Keratinocyte (primary cell): ENCODE results near the gene PSRC1. TPM values are rescaled to one million over a fixed set of nuclear protein-coding genes. Genes with fewer than 3 reads are reported as not detected.

ENCODE experiments used
- DNase-seq: peaks from one replicate; pipeline ENCODE4 v3.0.0-alpha.2; 2011; ENCODE audit warnings: low read depth, missing footprints, low spot score
- FAIRE-seq: peaks from 2 replicates; lab custom pipeline; 2011; peaks lifted over from hg19 to GRCh38; lab: Jason Lieb, UNC
- H2AFZ ChIP-seq: 2 replicates; pipeline ENCODE4 v1.6.0; 2012; ENCODE audit warnings: low read length, control low read depth, inconsistent platforms; ENCODE audit not compliant: control insufficient read depth
- H3K27ac ChIP-seq: 2 replicates; pipeline ENCODE4 v1.5.1; 2011; ENCODE audit warnings: low read length; ENCODE audit not compliant: control insufficient read depth, insufficient read depth
- H3K27me3 ChIP-seq: 3 replicates; pipeline ENCODE4 v1.6.0; 2011; ENCODE audit warnings: low read length; ENCODE audit not compliant: control insufficient read depth, insufficient read depth; ENCODE audit errors: extremely low read depth
- H3K36me3 ChIP-seq, 2 experiments: 2 replicates in 1 of 2; 3 replicates in 1 of 2; pipeline ENCODE4 v1.5.1; 2011; ENCODE audit warnings: low read length in 2 of 2, mild to moderate bottlenecking in 1 of 2; ENCODE audit not compliant: control insufficient read depth in 2 of 2, insufficient read depth in 2 of 2; ENCODE audit errors: extremely low read depth in 1 of 2
- H3K4me1 ChIP-seq: 3 replicates; pipeline ENCODE4 v1.5.1; 2011; ENCODE audit warnings: low read length; ENCODE audit not compliant: control insufficient read depth, insufficient read depth; ENCODE audit errors: extremely low read depth
- H3K4me2 ChIP-seq: 3 replicates; pipeline ENCODE4 v1.6.0; 2011; ENCODE audit warnings: low read depth, low read length; ENCODE audit not compliant: control insufficient read depth, insufficient read depth; ENCODE audit errors: extremely low read depth
- H3K4me3 ChIP-seq, 3 experiments: fragments of 200-600 bp in 1 of 3; sonication (generic) in 1 of 3; 2 replicates in 2 of 3; 3 replicates in 1 of 3; pipeline ENCODE4 v1.5.1; 2011 to 2016; ENCODE audit warnings: low read length in 3 of 3, mild to moderate bottlenecking in 3 of 3, control low read depth in 2 of 3, inconsistent platforms in 1 of 3, low read depth in 1 of 3, mixed read lengths in 1 of 3, mixed run types in 1 of 3, moderate library complexity in 1 of 3; ENCODE audit not compliant: control insufficient read depth in 2 of 3, insufficient read depth in 2 of 3; ENCODE audit errors: extremely low read depth in 1 of 3
- H3K79me2 ChIP-seq: 2 replicates; pipeline ENCODE4 v1.6.0; 2012; ENCODE audit warnings: low read length; ENCODE audit not compliant: control insufficient read depth, insufficient read depth
- H3K9ac ChIP-seq: 3 replicates; pipeline ENCODE4 v1.6.0; 2011; ENCODE audit warnings: low read length; ENCODE audit not compliant: control insufficient read depth, insufficient read depth; ENCODE audit errors: extremely low read depth
- H3K9me1 ChIP-seq: 3 replicates; pipeline ENCODE4 v1.6.0; 2011; ENCODE audit warnings: low read length; ENCODE audit not compliant: control insufficient read depth, insufficient read depth; ENCODE audit errors: extremely low read depth
- H3K9me3 ChIP-seq: 2 replicates; pipeline ENCODE4 v1.5.1; 2012; ENCODE audit warnings: low read depth, low read length; ENCODE audit not compliant: control insufficient read depth
- H4K20me1 ChIP-seq: 3 replicates; pipeline ENCODE4 v1.6.0; 2011; ENCODE audit warnings: low read length; ENCODE audit not compliant: control insufficient read depth, insufficient read depth; ENCODE audit errors: extremely low read depth
- CTCF ChIP-seq, 3 experiments: IDR thresholded peaks in 1 of 3; conservative IDR thresholded peaks in 1 of 3; optimal IDR thresholded peaks in 1 of 3; 2 replicates in 2 of 3; 3 replicates in 1 of 3; pipeline versions ENCODE3 to v1.5.1; 2011; ENCODE audit warnings: low read length in 3 of 3, mild to moderate bottlenecking in 3 of 3, moderate library complexity in 2 of 3, control low read depth in 1 of 3, inconsistent platforms in 1 of 3; ENCODE audit not compliant: insufficient read depth in 2 of 3; ENCODE audit errors: extremely low read depth in 1 of 3
- EZH2 ChIP-seq: IDR thresholded peaks from one replicate; pipeline ENCODE4 v1.6.1; 2012; ENCODE audit warnings: inconsistent platforms, mild to moderate bottlenecking, low read length, moderate library complexity
- dilution Hi-C: fragments of 300-500 bp; cut with MboI; formaldehyde crosslinking; loops from one replicate; pipeline ENCODE4 v1.7.0; 2020; ENCODE audit warnings: low sequenced_read_pairs; ENCODE audit not compliant: extremely low pct_ligation_motif_present
- polyA plus RNA-seq, 5 experiments: library from polyadenylated mRNA; depleted of rRNA in 3 of 5; stranded (reverse) in 3 of 5; stranded (forward) in 1 of 5; unstranded in 1 of 5; fragments of >200 nt; gene quantifications; 1 replicate in 1 of 5; 2 replicates in 3 of 5; 3 replicates in 1 of 5; pipeline versions ENCODE4 v1.2.1 to v1.2.3, GENCODE V29; 2011 to 2012; ENCODE audit warnings: missing spikeins in 2 of 5, low read depth in 1 of 5, low replicate concordance in 1 of 5

The PSRC1 gene
- polyA plus RNA-seq, 1 donor (not counting 4 experiments of a cell fraction or from before 2014, with no cell fraction given), result 10.2 TPM

- Histone ChIP-seq H3K27me3 (no peaks in the 10 kb centered on the region), H3K4me1 (peaks cover 29% of the 10 kb centered on the region), H3K9me1 (peaks cover 3% of the 10 kb centered on the region), H3K36me3 (peaks cover 34 to 44% of the 10 kb centered on the region in 2 experiments), H3K9ac (no peak overlapping the region), H3K79me2 (no peaks in the 10 kb centered on the region), H3K9me3 (no peaks in the 10 kb centered on the region), H3K4me2 (no peak overlapping the region), H2AFZ (no peak overlapping the region), H3K27ac (no peak overlapping the region), H4K20me1 (peaks cover 5% of the 10 kb centered on the region), H3K4me3 (no peak overlapping the region)
- TF ChIP-seq CTCF (optimal IDR thresholded peaks at IDR 0.05 in 1 of 3, IDR thresholded peaks at IDR 0.05 in 1 of 3, conservative IDR thresholded peaks at IDR 0.05 in 1 of 3; ENCODE audit: extremely low read depth in 1 of 3, insufficient read depth in 2 of 3, low read length in 3 of 3), result no peak
- TF ChIP-seq EZH2, result no peak
- FAIRE-seq (no peak), DNase-seq (no peak)
- dilution Hi-C loops, result no loop called here
Measured at GRCh38 chr1:109238382-109238781, 44.6 kb downstream of the PSRC1 start.

GRCh38 chr1:109237512-109237911 is 45.4 kb downstream of the PSRC1 start:
- DNase-seq (no peak), FAIRE-seq (no peak)
- H3K4me3 ChIP-seq, result no peak overlapping the region
- no peaks in the 10 kb centered on the region for H3K27me3 ChIP-seq
- no peak overlapping the region for H3K27ac ChIP-seq
- TF ChIP-seq EZH2 (no peak), CTCF (optimal IDR thresholded peaks at IDR 0.05 in 1 of 3, IDR thresholded peaks at IDR 0.05 in 1 of 3, conservative IDR thresholded peaks at IDR 0.05 in 1 of 3; ENCODE audit: extremely low read depth in 1 of 3, insufficient read depth in 2 of 3, low read length in 3 of 3) (no peak)
- peaks cover 5% of the 10 kb centered on the region for H4K20me1 ChIP-seq
- H3K36me3 ChIP-seq, result peaks cover 37 to 47% of the 10 kb centered on the region in 2 experiments
- no peaks in the 10 kb centered on the region for H3K79me2 ChIP-seq
- H3K9me3 ChIP-seq, result no peaks in the 10 kb centered on the region
- H3K4me2 ChIP-seq, result no peak overlapping the region
- no peak overlapping the region for H3K9ac ChIP-seq
- no peak overlapping the region for H2AFZ ChIP-seq
- peaks cover 29% of the 10 kb centered on the region for H3K4me1 ChIP-seq
- dilution Hi-C loops, result no loop called here
- peaks cover 3% of the 10 kb centered on the region for H3K9me1 ChIP-seq
